ENCODE data around the gene RPP40. TPM values are rescaled to one million over a fixed set of nuclear protein-coding genes. Genes with fewer than 3 reads are reported as not detected.

The RPP40 gene
- total and polyA plus RNA-seq, 2 of the 8 experiments (the other 6 are each of a cell fraction or from before 2014, with no cell fraction given): 7.0 to 15.7 TPM

DNA sequence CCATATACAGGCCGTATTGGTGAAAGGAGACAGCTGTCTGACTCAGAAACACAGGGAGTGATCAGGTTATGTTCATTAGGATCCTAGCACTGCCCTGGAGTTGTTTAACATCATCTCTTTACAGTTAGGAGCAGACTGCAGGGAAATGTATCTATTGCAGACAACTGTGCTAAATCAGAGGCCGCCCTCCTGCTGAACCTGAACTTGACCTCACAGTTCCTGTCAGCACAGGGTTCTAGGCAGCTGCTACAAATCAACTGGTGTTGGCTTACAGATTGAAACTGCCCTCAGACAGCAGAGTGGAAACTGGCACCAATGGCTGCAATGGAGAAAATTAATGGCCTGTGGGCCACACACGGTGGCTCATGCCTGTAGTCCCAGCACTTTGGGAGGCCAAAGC, 3.7 kb upstream of the RPP40 start (continued):
- no peak for TF ChIP-seq TAF7 (optimal IDR thresholded peaks at IDR 0.05; ENCODE audit: borderline replicate concordance, low read depth, low read length)
- no peak for TF ChIP-seq POLR2A (IDR thresholded peaks at IDR 0.05; ENCODE audit: control extremely low read depth in 1 of 2, low read depth in 2 of 2, low read length in 2 of 2)
- no peak for TF ChIP-seq HDAC6 (IDR thresholded peaks at IDR 0.05; ENCODE audit: low read depth, low read length)
- no peak for TF ChIP-seq JUN (IDR thresholded peaks at IDR 0.05; ENCODE audit: low read depth, low read length)
- no peak for TF ChIP-seq KDM5A (IDR thresholded peaks at IDR 0.05; ENCODE audit: low read length)
